ENCODE data around the gene MKNK2. TPM values are rescaled to one million over a fixed set of nuclear protein-coding genes. Genes with fewer than 3 reads are reported as not detected.

The MKNK2 gene
- total and polyA plus RNA-seq, 2 of the 13 experiments (the other 11 are each of a cell fraction or from before 2014, with no cell fraction given) = 44.9 to 112 TPM

GRCh38 chr19:2087621-2088100 is 36.6 kb upstream of the MKNK2 start (continued):
- peak; percentile 15; the same call in 1 of the 2 replicates for TF ChIP-seq ZNF337 (CRISPR knock-in tag; IDR thresholded peaks at IDR 0.05; ENCODE audit: borderline replicate concordance, low read depth)
- TF ChIP-seq AGO2 (optimal IDR thresholded peaks at IDR 0.05; ENCODE audit: low read depth, low read length) = peak; percentile 47
- TF ChIP-seq ZNF205 (CRISPR knock-in tag; IDR thresholded peaks at IDR 0.05) = no peak
- TF ChIP-seq ZNF235 (CRISPR knock-in tag; IDR thresholded peaks at IDR 0.05; ENCODE audit: borderline replicate concordance) = peak; percentile 38; the same call in 1 of the 2 replicates
- 0 out of 2 replicates have a peak, but pooled peaks have one; percentile 50 for TF ChIP-seq HNRNPL (IDR thresholded peaks at IDR 0.05; ENCODE audit: low read depth, low read length)
- 0 out of 4 replicates have a peak, but pooled peaks of 1 of the 2 experiments have one; percentile 12 for TF ChIP-seq POLR2A (IDR thresholded peaks at IDR 0.05; ENCODE audit: insufficient read depth in 1 of 2, low read depth in 2 of 2, low read length in 2 of 2)
- TF ChIP-seq, protein P1, sequence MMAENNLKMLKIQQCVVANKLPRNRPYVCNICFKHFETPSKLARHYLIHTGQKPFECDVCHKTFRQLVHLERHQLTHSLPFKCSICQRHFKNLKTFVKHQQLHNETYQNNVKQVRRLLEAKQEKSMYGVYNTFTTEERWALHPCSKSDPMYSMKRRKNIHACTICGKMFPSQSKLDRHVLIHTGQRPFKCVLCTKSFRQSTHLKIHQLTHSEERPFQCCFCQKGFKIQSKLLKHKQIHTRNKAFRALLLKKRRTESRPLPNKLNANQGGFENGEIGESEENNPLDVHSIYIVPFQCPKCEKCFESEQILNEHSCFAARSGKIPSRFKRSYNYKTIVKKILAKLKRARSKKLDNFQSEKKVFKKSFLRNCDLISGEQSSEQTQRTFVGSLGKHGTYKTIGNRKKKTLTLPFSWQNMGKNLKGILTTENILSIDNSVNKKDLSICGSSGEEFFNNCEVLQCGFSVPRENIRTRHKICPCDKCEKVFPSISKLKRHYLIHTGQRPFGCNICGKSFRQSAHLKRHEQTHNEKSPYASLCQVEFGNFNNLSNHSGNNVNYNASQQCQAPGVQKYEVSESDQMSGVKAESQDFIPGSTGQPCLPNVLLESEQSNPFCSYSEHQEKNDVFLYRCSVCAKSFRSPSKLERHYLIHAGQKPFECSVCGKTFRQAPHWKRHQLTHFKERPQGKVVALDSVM (CRISPR knock-in tag; IDR thresholded peaks at IDR 0.05) = peak; percentile 90
- TF ChIP-seq, protein P2, sequence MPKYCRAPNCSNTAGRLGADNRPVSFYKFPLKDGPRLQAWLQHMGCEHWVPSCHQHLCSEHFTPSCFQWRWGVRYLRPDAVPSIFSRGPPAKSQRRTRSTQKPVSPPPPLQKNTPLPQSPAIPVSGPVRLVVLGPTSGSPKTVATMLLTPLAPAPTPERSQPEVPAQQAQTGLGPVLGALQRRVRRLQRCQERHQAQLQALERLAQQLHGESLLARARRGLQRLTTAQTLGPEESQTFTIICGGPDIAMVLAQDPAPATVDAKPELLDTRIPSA (CRISPR knock-in tag; IDR thresholded peaks at IDR 0.05; ENCODE audit: borderline replicate concordance) = no peak
- TF ChIP-seq MYC (CRISPR knock-in tag; IDR thresholded peaks at IDR 0.05; ENCODE audit: borderline replicate concordance) = no peak
- peak; percentile 44; the same call in 1 of the 2 replicates for TF ChIP-seq RBFOX2 (IDR thresholded peaks at IDR 0.05; ENCODE audit: low read depth, low read length)

Data from HepG2 (cell line).